Mucosa of descending colon (tissue), 3 donors: Measurements from ENCODE around the gene TUBGCP3. TPM values are rescaled to one million over a fixed set of nuclear protein-coding genes. Genes with fewer than 3 reads are reported as not detected.

Experiments
- ATAC-seq: fragments of 200-7000 bp; cut with Tn5 transposase; one replicate; pipeline ENCODE4 v1.9.1; 2020; ENCODE audit warnings: mild to moderate bottlenecking, moderate library complexity
- DNase-seq, 3 donors: peaks; one replicate each; pipeline ENCODE4 v3.0.0-alpha.2; 2020
- H3K36me3 ChIP-seq: fragments of 200-600 bp; one replicate; pipeline ENCODE4 v1.8.0; 2021; ENCODE audit warnings: low read depth, mild to moderate bottlenecking
- H3K4me1 ChIP-seq: fragments of 200-600 bp; one replicate; pipeline ENCODE4 v1.8.0; 2021; ENCODE audit warnings: low read depth, mild to moderate bottlenecking
- H3K4me3 ChIP-seq: fragments of 200-600 bp; one replicate; pipeline ENCODE4 v1.8.0; 2021; ENCODE audit warnings: mild to moderate bottlenecking
- H3K9me3 ChIP-seq: fragments of 200-600 bp; one replicate; pipeline ENCODE4 v1.8.0; 2021; ENCODE audit warnings: mild to moderate bottlenecking
- intact Hi-C, 2 donors: fragments of 100-400 bp; cut with DNase I in 1 of 2; cut with micrococcal nuclease in 1 of 2; formaldehyde crosslinking; loops; one replicate each; pipeline versions ENCODE4 v1.11.0 to v1.11.1; 2022; cut with DNase I, micrococcal nuclease
- total RNA-seq, 3 donors: library from RNA; stranded (reverse); fragmentation: NEBNext Ultra II Directional in 2 of 3; extraction: Animal tissue kit (Norgen Biotek cat#: 25700) in 2 of 3; gene quantifications; one replicate each; pipeline versions ENCODE4 v1.2.1 to v1.2.4, GENCODE V29; 2021 to 2023
- TF ChIP-seq, protein P1 (sequence below): fragments of 200-600 bp; IDR thresholded peaks from one replicate; pipeline ENCODE4 v1.8.0; 2022; ENCODE audit warnings: antibody characterized with exemption, mild to moderate bottlenecking
- donor health status: DM: no; HTN: no; CAD: no; lungs with moderate emphysema.
- donor health status: DM: no; HTN: no; CAD: no.
- donor health status: DM: no; HTN: yes; CAD: no.

TUBGCP3 gene
- total RNA-seq, 3 donors from 2014 or later: 27.7 to 44.8 (median 32.7) TPM

DNA sequence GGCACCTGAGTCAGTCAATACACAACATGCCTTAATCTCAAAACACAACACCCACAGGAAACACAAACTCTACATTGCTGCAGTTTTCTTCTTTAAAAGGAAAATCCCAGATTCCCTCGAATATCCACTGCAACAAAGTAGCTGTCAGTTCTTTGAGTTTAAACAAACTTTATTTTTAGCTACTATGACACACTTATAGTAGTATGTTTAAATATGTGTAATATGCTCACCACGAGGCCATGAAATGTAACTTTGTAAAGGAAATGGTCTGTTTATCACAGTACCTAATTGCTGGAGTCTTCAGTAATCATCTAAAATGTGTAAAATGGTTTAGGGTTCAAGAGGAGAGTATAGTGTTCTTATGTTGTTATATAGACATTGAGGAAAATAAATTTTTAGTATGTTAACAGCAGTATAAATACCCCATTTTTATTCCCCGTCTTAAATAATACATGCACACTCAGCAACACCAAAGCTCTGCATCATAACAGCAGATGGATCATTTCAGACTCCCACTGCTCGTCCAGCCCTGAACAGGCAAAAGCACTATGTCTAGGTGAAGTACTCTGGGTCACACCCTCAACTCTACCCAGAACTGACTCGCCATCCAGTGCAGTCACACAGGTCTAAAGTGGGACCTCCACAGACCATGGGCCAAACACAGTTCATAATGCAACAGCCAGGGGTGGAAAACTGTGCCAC, 20.6 kb downstream of the TUBGCP3 start:
- no peaks in the 10 kb centered on the region for H3K9me3 ChIP-seq
- no peaks in the 10 kb centered on the region for H3K4me1 ChIP-seq
- intact Hi-C loops: no loop called here
- ATAC-seq: no peak
- TF ChIP-seq, protein P1, sequence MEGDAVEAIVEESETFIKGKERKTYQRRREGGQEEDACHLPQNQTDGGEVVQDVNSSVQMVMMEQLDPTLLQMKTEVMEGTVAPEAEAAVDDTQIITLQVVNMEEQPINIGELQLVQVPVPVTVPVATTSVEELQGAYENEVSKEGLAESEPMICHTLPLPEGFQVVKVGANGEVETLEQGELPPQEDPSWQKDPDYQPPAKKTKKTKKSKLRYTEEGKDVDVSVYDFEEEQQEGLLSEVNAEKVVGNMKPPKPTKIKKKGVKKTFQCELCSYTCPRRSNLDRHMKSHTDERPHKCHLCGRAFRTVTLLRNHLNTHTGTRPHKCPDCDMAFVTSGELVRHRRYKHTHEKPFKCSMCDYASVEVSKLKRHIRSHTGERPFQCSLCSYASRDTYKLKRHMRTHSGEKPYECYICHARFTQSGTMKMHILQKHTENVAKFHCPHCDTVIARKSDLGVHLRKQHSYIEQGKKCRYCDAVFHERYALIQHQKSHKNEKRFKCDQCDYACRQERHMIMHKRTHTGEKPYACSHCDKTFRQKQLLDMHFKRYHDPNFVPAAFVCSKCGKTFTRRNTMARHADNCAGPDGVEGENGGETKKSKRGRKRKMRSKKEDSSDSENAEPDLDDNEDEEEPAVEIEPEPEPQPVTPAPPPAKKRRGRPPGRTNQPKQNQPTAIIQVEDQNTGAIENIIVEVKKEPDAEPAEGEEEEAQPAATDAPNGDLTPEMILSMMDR: no peak
- H3K4me3 ChIP-seq: no peak overlapping the region
- H3K36me3 ChIP-seq: no peaks in the 10 kb centered on the region
- DNase-seq: no peak

DNA sequence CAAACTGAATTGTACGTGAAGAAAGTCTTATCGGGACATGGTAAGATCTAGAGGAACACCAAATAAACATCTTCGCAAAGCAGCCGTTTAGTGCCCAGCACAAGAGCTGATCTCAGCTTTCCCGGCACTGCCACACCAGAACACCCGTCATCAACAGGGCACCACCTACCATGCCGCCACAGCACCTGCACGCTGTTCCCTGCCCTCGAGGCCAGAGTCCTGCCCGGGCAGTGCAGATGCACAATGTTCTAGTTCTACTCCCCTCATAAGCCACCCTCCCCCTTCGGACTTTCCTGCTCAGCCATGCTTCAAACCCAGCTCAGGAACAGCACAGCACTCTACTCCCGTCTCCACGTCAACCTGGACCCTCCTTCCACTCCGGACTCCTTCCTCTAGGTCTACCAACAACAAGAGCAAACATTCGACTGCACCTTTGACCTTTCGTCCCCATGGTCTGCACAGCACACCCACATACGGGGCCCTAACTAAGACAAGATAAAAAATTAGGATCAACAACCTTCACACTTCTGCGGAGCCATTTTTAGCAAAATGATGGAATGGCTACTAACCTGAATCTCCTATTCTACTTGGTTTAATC, 25.1 kb downstream of the TUBGCP3 start:
- Histone ChIP-seq H3K4me3 (no peak overlapping the region), H3K36me3 (no peaks in the 10 kb centered on the region), H3K9me3 (no peaks in the 10 kb centered on the region), H3K4me1 (no peaks in the 10 kb centered on the region)
- intact Hi-C loops: no loop called here
- no peak for DNase-seq
- TF ChIP-seq, protein P1: no peak
- peak; percentile 16 for ATAC-seq

DNA sequence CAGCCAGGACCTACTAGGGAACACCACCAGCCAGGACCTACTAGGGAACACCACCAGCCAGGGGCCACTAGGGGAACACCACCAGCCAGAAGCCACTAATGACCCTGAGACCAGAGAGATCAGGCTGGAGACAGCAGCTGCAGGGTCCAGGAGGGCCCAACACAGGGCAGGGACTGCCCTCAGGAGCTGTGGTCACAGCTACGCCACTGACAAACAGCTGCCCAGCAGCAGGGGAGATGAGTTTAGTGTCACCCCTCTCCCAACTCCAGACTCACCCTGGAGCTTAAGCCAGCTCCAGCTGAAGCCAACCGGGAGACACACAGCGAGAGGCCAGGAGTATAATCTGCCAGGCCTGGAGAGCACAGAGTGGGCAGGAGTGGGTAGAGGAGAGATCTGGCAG, 25.7 kb downstream of the TUBGCP3 start:
- intact Hi-C loops: no loop called here
- no peak for ATAC-seq
- H3K36me3 ChIP-seq: no peaks in the 10 kb centered on the region

DNA sequence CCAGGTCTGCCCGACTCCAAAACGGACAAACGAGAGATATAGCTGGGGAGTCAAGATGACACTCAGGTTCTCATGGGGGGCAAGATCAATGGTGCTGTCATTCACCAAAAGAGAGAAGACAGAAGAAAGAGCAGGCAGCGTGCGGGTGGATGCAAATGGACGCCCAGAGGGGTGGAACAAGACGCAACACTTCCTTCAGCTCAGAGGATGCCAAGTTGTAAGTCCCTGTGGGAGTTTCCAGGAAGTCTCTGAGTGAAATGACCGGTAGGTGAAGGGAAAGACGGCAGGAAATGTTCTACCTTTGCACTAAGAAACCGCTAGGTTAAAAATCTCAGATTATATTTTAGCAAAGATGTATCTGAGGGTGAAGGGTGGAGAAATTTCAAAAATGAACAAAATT, 26.5 kb downstream of the TUBGCP3 start:
- Histone ChIP-seq H3K4me1 (no peaks in the 10 kb centered on the region), H3K9me3 (no peaks in the 10 kb centered on the region), H3K36me3 (no peaks in the 10 kb centered on the region), H3K4me3 (no peak overlapping the region)
- ATAC-seq (no peak), DNase-seq (no peak)
- TF ChIP-seq, protein P1: no peak
- intact Hi-C loops: no loop called here

More for the DNA sequence above, 25.7 kb downstream of the TUBGCP3 start:
- TF ChIP-seq, protein P1: no peak
- Histone ChIP-seq H3K9me3 (no peaks in the 10 kb centered on the region), H3K4me3 (no peak overlapping the region), H3K4me1 (no peaks in the 10 kb centered on the region)
- no peak for DNase-seq

DNA sequence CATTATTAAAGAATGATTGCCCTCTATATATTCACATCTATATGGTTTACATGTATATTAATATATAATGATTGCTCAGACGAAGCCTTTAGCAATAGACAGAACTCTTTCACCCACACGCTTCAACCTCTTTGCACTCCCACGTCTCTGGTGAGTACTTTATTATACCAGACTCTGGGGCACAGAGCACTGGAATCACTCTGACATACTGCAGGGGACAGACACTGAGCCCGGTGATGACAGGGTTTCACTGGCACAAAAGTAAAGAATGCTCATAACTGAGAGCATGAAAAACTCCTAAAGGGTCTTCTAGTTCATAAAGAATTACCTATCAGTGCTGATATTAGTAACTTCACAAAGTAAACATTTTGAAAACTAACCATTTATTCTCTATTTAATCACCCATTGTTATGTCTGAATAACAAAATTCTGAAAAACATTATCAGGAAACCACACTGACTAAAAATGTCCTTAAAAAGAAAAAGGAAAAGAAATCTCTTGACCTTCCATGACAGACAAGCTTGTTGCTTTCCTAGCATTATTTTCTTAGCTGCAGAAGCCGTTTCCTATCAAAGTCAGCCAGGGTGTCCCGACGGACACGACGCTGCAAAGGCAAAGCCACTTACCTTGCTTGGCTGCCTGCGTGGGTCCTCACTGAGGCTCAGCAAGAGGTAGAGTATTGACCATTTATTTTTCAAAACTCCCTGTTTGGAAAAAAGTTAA, 29.1 kb downstream of the TUBGCP3 start:
- Histone ChIP-seq H3K36me3 (no peaks in the 10 kb centered on the region), H3K9me3 (no peaks in the 10 kb centered on the region), H3K4me3 (no peak overlapping the region), H3K4me1 (no peaks in the 10 kb centered on the region)
- TF ChIP-seq, protein P1: no peak
- ATAC-seq (no peak), DNase-seq (no peak)
- intact Hi-C loops: no loop called here
